OCI-LY3 (cell line): ENCODE results near the gene TAPBP.

Experiments
- EZH2phosphoT487 ChIP-seq: fragments of 200-600 bp; shearing (Covaris generic); IDR thresholded peaks from 2 replicates; pipeline ENCODE4 v1.6.1; 2018; ENCODE audit warnings: antibody characterized with exemption, mixed run types, low read depth
- TF ChIP-seq, protein P1 (sequence below): fragments of 200-600, 300-600 bp; sonication (generic); IDR thresholded peaks from 2 replicates; pipeline ENCODE4 v1.5.1; 2014; ENCODE audit warnings: antibody characterized with exemption, low read length, low read depth

DNA sequence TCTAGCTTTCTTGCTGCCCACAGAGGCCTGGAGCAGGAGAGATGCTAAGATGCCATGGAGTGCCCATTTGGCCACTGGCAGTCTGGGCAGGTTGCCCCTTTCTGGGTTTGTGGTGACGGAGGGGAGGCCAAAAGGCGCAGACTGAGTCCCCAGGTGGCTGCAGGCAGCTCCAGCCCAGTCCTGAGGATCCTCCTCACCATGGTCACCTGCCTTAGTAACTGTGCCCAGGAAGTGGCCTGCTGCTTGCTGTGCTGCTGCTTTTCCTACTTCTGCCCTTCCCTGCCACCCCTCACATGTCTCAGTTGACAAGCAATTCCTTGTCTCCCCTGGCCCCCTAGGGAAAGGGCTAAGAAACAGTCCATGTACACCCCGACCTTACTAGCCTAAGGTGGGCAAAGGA, 42.4 kb upstream of the TAPBP start:
- TF ChIP-seq, protein P1, sequence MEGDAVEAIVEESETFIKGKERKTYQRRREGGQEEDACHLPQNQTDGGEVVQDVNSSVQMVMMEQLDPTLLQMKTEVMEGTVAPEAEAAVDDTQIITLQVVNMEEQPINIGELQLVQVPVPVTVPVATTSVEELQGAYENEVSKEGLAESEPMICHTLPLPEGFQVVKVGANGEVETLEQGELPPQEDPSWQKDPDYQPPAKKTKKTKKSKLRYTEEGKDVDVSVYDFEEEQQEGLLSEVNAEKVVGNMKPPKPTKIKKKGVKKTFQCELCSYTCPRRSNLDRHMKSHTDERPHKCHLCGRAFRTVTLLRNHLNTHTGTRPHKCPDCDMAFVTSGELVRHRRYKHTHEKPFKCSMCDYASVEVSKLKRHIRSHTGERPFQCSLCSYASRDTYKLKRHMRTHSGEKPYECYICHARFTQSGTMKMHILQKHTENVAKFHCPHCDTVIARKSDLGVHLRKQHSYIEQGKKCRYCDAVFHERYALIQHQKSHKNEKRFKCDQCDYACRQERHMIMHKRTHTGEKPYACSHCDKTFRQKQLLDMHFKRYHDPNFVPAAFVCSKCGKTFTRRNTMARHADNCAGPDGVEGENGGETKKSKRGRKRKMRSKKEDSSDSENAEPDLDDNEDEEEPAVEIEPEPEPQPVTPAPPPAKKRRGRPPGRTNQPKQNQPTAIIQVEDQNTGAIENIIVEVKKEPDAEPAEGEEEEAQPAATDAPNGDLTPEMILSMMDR = no peak
- TF ChIP-seq EZH2phosphoT487 = no peak
